HEK293T (cell line): ENCODE measurements around the gene POTEF.
"Not testable (repeated sequence)": the region's sequence is repeated elsewhere in the genome, so short reads cannot be mapped to it uniquely, and the experiment has no call there.

Experiments
- ARNT ChIP-seq: fragments of 450-650 bp; IDR thresholded peaks from 2 replicates; pipeline ENCODE4 v1.6.1; 2017; ENCODE audit warnings: mild to moderate bottlenecking
- BHLHE40 ChIP-seq: fragments of 450-650 bp; IDR thresholded peaks from 2 replicates; pipeline ENCODE4 v1.6.1; 2016; ENCODE audit warnings: mild to moderate bottlenecking, moderate library complexity, borderline replicate concordance
- CTBP1 ChIP-seq: fragments of 450-650 bp; IDR thresholded peaks from 2 replicates; pipeline ENCODE4 v1.6.1; 2016; ENCODE audit warnings: borderline replicate concordance
- ELF4 ChIP-seq: fragments of 450-650 bp; IDR thresholded peaks from 2 replicates; pipeline ENCODE4 v1.6.1; 2017; ENCODE audit warnings: antibody characterized with exemption
- FOXA1 ChIP-seq: fragments of 450-650 bp; IDR thresholded peaks from 2 replicates; pipeline ENCODE4 v1.6.1; 2016; ENCODE audit warnings: mild to moderate bottlenecking
- FOXK2 ChIP-seq: fragments of 450-650 bp; IDR thresholded peaks from 2 replicates; pipeline ENCODE4 v1.6.1; 2016; ENCODE audit warnings: mild to moderate bottlenecking
- HDGF ChIP-seq: fragments of 450-650 bp; IDR thresholded peaks from 2 replicates; pipeline ENCODE4 v1.6.1; 2017; ENCODE audit warnings: antibody characterized with exemption, borderline replicate concordance
- SP1 ChIP-seq: fragments of 450-650 bp; IDR thresholded peaks from 2 replicates; pipeline ENCODE4 v1.6.1; 2017
- SUZ12 ChIP-seq: fragments of 450-650 bp; IDR thresholded peaks from 2 replicates; pipeline ENCODE4 v1.6.1; 2016; ENCODE audit warnings: mild to moderate bottlenecking
- TARDBP ChIP-seq: fragments of 450-650 bp; IDR thresholded peaks from 2 replicates; pipeline ENCODE4 v1.6.1; 2016
- ZNF384 ChIP-seq: fragments of 450-650 bp; IDR thresholded peaks from 2 replicates; pipeline ENCODE4 v1.6.1; 2016

DNA sequence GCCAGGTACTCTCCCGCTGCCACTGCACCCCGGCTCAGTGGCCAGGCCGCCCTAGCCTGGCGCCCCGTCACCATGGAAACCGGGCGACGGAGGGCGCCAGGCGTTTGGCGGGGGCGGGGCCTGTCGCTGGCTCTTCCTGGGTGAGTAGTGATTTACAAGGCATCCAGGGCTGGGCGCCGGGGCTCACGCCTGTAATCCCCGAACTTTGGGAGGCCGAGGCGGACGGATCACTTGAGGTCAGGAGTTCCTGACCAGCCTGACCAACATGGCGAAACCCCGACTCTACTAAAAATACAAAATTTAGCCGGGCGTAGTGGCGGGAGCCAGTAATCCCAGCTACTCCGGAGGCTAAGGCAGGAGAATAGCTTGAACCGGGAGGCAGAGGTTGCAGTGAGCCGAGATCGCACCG lies 16.0 kb upstream of the POTEF start, which contains the start of gene CCDC74B:
- not testable (repeated sequence) for TF ChIP-seq ELF4, ARNT, HDGF, SUZ12, TARDBP, CTBP1, ZNF384, BHLHE40, FOXK2, SP1, FOXA1
